CD14-positive monocyte (primary cell): ENCODE data around the gene RPL27A. TPM values are rescaled to one million over a fixed set of nuclear protein-coding genes. Genes with fewer than 3 reads are reported as not detected.

Experiments
- DNase-seq, 3 donors: peaks; one replicate each; pipeline ENCODE4 v3.0.0-alpha.2; 2011 to 2022
- H2AFZ ChIP-seq: 2 replicates; pipeline ENCODE4 v1.6.0; 2012; ENCODE audit warnings: mild to moderate bottlenecking, low read depth, low read length, inconsistent platforms; ENCODE audit not compliant: insufficient read depth, poor library complexity, severe bottlenecking
- H3K27ac ChIP-seq, 2 donors: 1 replicate in 1 of 2; 2 replicates in 1 of 2; pipeline ENCODE4 v1.5.1; 2012 to 2013; ENCODE audit warnings: low read length in 2 of 2, control low read depth in 1 of 2, inconsistent platforms in 1 of 2, low read depth in 1 of 2, mild to moderate bottlenecking in 1 of 2
- H3K27me3 ChIP-seq, 2 donors: one replicate each; pipeline versions ENCODE4 v1.6.0 to v1.6.1; 2011 to 2013; ENCODE audit warnings: low read length in 2 of 2; ENCODE audit not compliant: control insufficient read depth in 2 of 2, insufficient read depth in 2 of 2
- H3K36me3 ChIP-seq, 2 donors: replicated peaks in 1 of 2; 1 replicate in 1 of 2; 2 replicates in 1 of 2; pipeline versions ENCODE4 v1.5.1 to v1.6.1; 2012 to 2013; ENCODE audit warnings: low read length in 2 of 2, control low read depth in 1 of 2, inconsistent platforms in 1 of 2, mild to moderate bottlenecking in 1 of 2; ENCODE audit not compliant: insufficient read depth in 2 of 2, control insufficient read depth in 1 of 2
- H3K4me1 ChIP-seq, 2 donors: 1 replicate in 1 of 2; 2 replicates in 1 of 2; pipeline versions ENCODE4 v1.5.1 to v1.6.1; 2012 to 2013; ENCODE audit warnings: low read length in 2 of 2, control low read depth in 1 of 2, inconsistent platforms in 1 of 2, mild to moderate bottlenecking in 1 of 2, moderate library complexity in 1 of 2; ENCODE audit not compliant: insufficient read depth in 2 of 2, control insufficient read depth in 1 of 2
- H3K4me2 ChIP-seq: replicated peaks from 2 replicates; pipeline ENCODE3; 2012; ENCODE audit warnings: low read length, moderate library complexity, mild to moderate bottlenecking; ENCODE audit not compliant: poor library complexity, severe bottlenecking; ENCODE audit errors: extremely low read depth
- H3K4me3 ChIP-seq, 3 experiments: fragments of 200-600 bp in 1 of 3; sonication (generic) in 1 of 3; replicated peaks in 1 of 3; 1 replicate in 2 of 3; 2 replicates in 1 of 3; pipeline ENCODE4 v1.5.1; 2011 to 2013; ENCODE audit warnings: low read length in 3 of 3, mild to moderate bottlenecking in 3 of 3, control low read depth in 2 of 3, low read depth in 2 of 3, inconsistent platforms in 1 of 3, moderate library complexity in 1 of 3
- H3K79me2 ChIP-seq: 2 replicates; pipeline ENCODE4 v1.6.0; 2012; ENCODE audit warnings: mild to moderate bottlenecking, control low read depth, inconsistent platforms, low read length, moderate library complexity; ENCODE audit not compliant: insufficient read depth
- H3K9ac ChIP-seq: 2 replicates; pipeline ENCODE4 v1.6.0; 2017; ENCODE audit warnings: low read length, mild to moderate bottlenecking; ENCODE audit not compliant: insufficient read depth, poor library complexity, severe bottlenecking
- H3K9me3 ChIP-seq, 2 donors: replicated peaks in 1 of 2; 1 replicate in 1 of 2; 2 replicates in 1 of 2; pipeline versions ENCODE4 v1.5.1 to v1.6.1; 2012 to 2013; ENCODE audit warnings: low read length in 2 of 2, control low read depth in 1 of 2; ENCODE audit not compliant: control insufficient read depth in 1 of 2, insufficient read depth in 1 of 2
- H4K20me1 ChIP-seq: 2 replicates; pipeline ENCODE4 v1.6.0; 2012; ENCODE audit warnings: mild to moderate bottlenecking, low read length, control low read depth, moderate library complexity; ENCODE audit not compliant: insufficient read depth
- H3K27ac Mint-ChIP-seq, 7 donors: one replicate each; pipeline ENCODE4 v1.8.0; 2020; ENCODE audit warnings: mild to moderate bottlenecking in 7 of 7, mixed read lengths in 7 of 7, moderate library complexity in 6 of 7, inconsistent platforms in 2 of 7
- H3K27me3 Mint-ChIP-seq, 3 donors: one replicate each; pipeline ENCODE4 v1.8.0; 2021 to 2022; ENCODE audit warnings: low read depth in 3 of 3, mild to moderate bottlenecking in 3 of 3, mixed read lengths in 3 of 3, moderate library complexity in 3 of 3, inconsistent platforms in 1 of 3
- H3K36me3 Mint-ChIP-seq, 2 donors: one replicate each; pipeline ENCODE4 v1.8.0; 2020; ENCODE audit warnings: mixed read lengths in 2 of 2, inconsistent platforms in 1 of 2, mild to moderate bottlenecking in 1 of 2
- H3K4me1 Mint-ChIP-seq: one replicate; pipeline ENCODE4 v1.8.0; 2020; ENCODE audit warnings: mild to moderate bottlenecking, mixed read lengths
- H3K4me3 Mint-ChIP-seq, 2 donors: one replicate each; pipeline ENCODE4 v1.8.0; 2020; ENCODE audit warnings: mild to moderate bottlenecking in 2 of 2, mixed read lengths in 2 of 2, moderate library complexity in 1 of 2
- H3K9me3 Mint-ChIP-seq, 7 donors: one replicate each; pipeline ENCODE4 v1.8.0; 2020 to 2022; ENCODE audit warnings: mixed read lengths in 7 of 7, mild to moderate bottlenecking in 6 of 7, moderate library complexity in 6 of 7, inconsistent platforms in 2 of 7
- WGBS: methylation state at CpG from one replicate; pipeline ENCODE4 v1.1.5; 2013; ENCODE audit warnings: missing lambda C conversion rate; ENCODE audit not compliant: insufficient coverage; 5-methylcytosine and 5-hydroxymethylcytosine counted together
- intact Hi-C, 2 donors: fragments of 100-400 bp; cut with micrococcal nuclease; formaldehyde crosslinking; loops; one replicate each; pipeline versions ENCODE4 v1.15.0 to v1.15.1; 2023
- polyA plus RNA-seq, 3 donors: library from polyadenylated mRNA; depleted of rRNA in 1 of 3; unstranded in 2 of 3; stranded (reverse) in 1 of 3; fragments of 300-500 nt in 2 of 3; fragments of >200 nt in 1 of 3; fragmentation: Illumina TruSeq in 2 of 3; gene quantifications; 1 replicate in 2 of 3; 2 replicates in 1 of 3; pipeline ENCODE4 v1.2.3, GENCODE V29; 2012 to 2021
- TF ChIP-seq, protein P1 (sequence below): fragments of 200-600 bp; IDR thresholded peaks from one replicate; pipeline ENCODE4 v1.8.0; 2022; ENCODE audit warnings: antibody characterized with exemption, mild to moderate bottlenecking

Gene RPL27A
- polyA plus RNA-seq, 3 donors = 572 to 1,233 (median 1,091) TPM

DNA sequence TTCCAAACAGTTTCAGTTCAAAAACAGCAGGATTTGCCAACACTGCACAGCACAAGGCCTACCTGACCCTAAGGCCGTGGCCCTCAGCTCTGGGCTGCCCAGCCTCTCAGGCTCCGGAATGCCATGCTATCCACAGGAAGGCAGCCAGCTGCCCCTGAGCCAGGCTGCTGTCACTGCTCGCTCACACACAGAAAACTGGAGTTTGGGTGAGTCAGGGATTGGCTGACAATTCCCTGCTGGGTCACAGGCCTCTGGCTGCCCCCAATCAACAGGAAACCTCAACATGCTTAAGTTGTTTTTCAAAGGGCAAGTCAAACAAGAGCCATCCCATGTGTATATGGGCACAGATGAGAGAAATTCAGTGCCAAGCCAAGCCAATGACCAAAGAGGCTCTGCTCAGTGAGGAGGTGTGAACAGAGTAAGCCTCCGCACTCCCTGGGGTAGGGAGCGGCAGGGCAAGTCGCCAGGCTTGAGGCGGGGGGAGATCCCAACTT is 50.2 kb downstream of the RPL27A start:
- Histone ChIP-seq H3K27me3 (no peaks in the 10 kb centered on the region), H4K20me1 (no peaks in the 10 kb centered on the region), H3K9ac (no peak overlapping the region), H3K4me3 (no peak overlapping the region), H3K36me3 (no peaks in the 10 kb centered on the region), H3K4me1 (peaks cover 3 to 10% of the 10 kb centered on the region in 2 donors), H2AFZ (peak overlapping the region; percentile 55), H3K4me2 (no peak overlapping the region), H3K27ac (peak overlapping the region in 1 of 2 donors; percentile 51), H3K79me2 (no peaks in the 10 kb centered on the region), H3K9me3 (no peaks in the 10 kb centered on the region)
- Mint-ChIP-seq H3K27ac (no peak overlapping the region), H3K27me3 (peaks cover 0 to 2% (median 1%) of the 10 kb centered on the region in 3 donors), H3K4me3 (no peak overlapping the region), H3K36me3 (no peaks in the 10 kb centered on the region), H3K9me3 (peaks cover 0 to 2% (median 0%) of the 10 kb centered on the region in 7 donors), H3K4me1 (peaks cover 17% of the 10 kb centered on the region)
- DNase-seq = no peak
- intact Hi-C loops = no loop called here
- 100% methylated on average over 4 of the region's 7 CpGs for WGBS
- TF ChIP-seq, protein P1, sequence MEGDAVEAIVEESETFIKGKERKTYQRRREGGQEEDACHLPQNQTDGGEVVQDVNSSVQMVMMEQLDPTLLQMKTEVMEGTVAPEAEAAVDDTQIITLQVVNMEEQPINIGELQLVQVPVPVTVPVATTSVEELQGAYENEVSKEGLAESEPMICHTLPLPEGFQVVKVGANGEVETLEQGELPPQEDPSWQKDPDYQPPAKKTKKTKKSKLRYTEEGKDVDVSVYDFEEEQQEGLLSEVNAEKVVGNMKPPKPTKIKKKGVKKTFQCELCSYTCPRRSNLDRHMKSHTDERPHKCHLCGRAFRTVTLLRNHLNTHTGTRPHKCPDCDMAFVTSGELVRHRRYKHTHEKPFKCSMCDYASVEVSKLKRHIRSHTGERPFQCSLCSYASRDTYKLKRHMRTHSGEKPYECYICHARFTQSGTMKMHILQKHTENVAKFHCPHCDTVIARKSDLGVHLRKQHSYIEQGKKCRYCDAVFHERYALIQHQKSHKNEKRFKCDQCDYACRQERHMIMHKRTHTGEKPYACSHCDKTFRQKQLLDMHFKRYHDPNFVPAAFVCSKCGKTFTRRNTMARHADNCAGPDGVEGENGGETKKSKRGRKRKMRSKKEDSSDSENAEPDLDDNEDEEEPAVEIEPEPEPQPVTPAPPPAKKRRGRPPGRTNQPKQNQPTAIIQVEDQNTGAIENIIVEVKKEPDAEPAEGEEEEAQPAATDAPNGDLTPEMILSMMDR = no peak

DNA sequence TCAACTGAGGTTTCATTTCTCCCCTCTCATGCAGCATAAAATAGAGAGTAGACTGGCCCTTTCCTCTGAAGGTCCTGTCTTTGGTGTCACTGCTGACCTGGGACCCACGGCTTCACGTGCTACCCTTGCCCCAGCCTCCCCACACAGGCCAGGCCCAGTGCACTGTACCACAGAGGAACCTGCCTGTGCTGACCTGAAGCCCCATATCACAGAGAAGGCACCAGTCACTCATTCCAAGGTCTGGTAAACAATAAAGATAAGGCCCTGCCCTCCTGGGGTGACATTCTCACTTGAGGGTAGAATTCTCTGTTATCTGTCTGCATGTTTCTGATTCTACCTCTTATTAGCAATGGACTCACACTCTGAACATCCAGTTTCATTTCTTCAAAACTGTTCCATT is 51.3 kb downstream of the RPL27A start:
- TF ChIP-seq, protein P1 = no peak
- Mint-ChIP-seq H3K4me1 (peaks cover 17% of the 10 kb centered on the region), H3K27ac (no peak overlapping the region), H3K36me3 (no peaks in the 10 kb centered on the region), H3K9me3 (peaks cover 0 to 2% (median 0%) of the 10 kb centered on the region in 7 donors), H3K4me3 (no peak overlapping the region), H3K27me3 (peaks cover 0 to 2% (median 0%) of the 10 kb centered on the region in 3 donors)
- Histone ChIP-seq H2AFZ (peak overlapping the region; percentile 11), H3K27ac (no peak overlapping the region), H3K9me3 (no peaks in the 10 kb centered on the region), H3K4me3 (no peak overlapping the region), H3K79me2 (no peaks in the 10 kb centered on the region), H4K20me1 (no peaks in the 10 kb centered on the region), H3K4me2 (no peak overlapping the region), H3K9ac (no peak overlapping the region), H3K4me1 (peaks cover 3 to 10% of the 10 kb centered on the region in 2 donors), H3K27me3 (no peaks in the 10 kb centered on the region), H3K36me3 (no peaks in the 10 kb centered on the region)
- intact Hi-C loops = no loop called here
- 91% methylated on average over 2 of the region's 2 CpGs for WGBS
- no peak for DNase-seq
